ENCODE data around the gene ADNP2.
A peak's percentile ranks its signal among the peaks of the same experiment; 100 is the strongest.
"Not testable (repeated sequence)": the region's sequence is repeated elsewhere in the genome, so short reads cannot be mapped to it uniquely, and the experiment has no call there.

The ADNP2 gene

GRCh38 chr18:80147418-80148325 lies 38.6 kb downstream of the ADNP2 start:
- DNase-seq: peak; percentile 70

GRCh38 chr18:80148326-80149199 lies 39.5 kb downstream of the ADNP2 start:
- no peak for DNase-seq

GRCh38 chr18:80149667-80150066 lies 40.6 kb downstream of the ADNP2 start:
- no peak for DNase-seq

- DNase-seq: no peak
Observed at GRCh38 chr18:80154293-80154692, 45.2 kb downstream of the ADNP2 start.

- no peak for DNase-seq
Observed at GRCh38 chr18:80157708-80158343, 48.8 kb downstream of the ADNP2 start.

- DNase-seq: no peak
Observed at GRCh38 chr18:80158365-80158764, 49.3 kb downstream of the ADNP2 start.

- DNase-seq: no peak
Observed at GRCh38 chr18:80159713-80160636, 50.9 kb downstream of the ADNP2 start.

- no peak for DNase-seq
Observed at GRCh38 chr18:80161781-80162417, 52.8 kb downstream of the ADNP2 start.

- DNase-seq: no peak
Observed at GRCh38 chr18:80163183-80163582, 54.1 kb downstream of the ADNP2 start.

- not testable (repeated sequence) for DNase-seq
Observed at GRCh38 chr18:80164727-80165355, 55.8 kb downstream of the ADNP2 start.

- no peak for DNase-seq
Observed at GRCh38 chr18:80166240-80166639, 57.2 kb downstream of the ADNP2 start.

- DNase-seq: no peak
Observed at GRCh38 chr18:80166725-80167124, 57.7 kb downstream of the ADNP2 start.

- no peak for DNase-seq
Observed at GRCh38 chr18:80167331-80167730, 58.3 kb downstream of the ADNP2 start.

- no peak for DNase-seq
Observed at GRCh38 chr18:80167931-80168330, 58.9 kb downstream of the ADNP2 start.

GRCh38 chr18:80168346-80168745 lies 59.3 kb downstream of the ADNP2 start:
- no peak for DNase-seq

GRCh38 chr18:80168982-80169381 lies 59.9 kb downstream of the ADNP2 start:
- no peak for DNase-seq

GRCh38 chr18:80169607-80170006 lies 60.5 kb downstream of the ADNP2 start:
- DNase-seq: no peak

- no peak for DNase-seq
Observed at GRCh38 chr18:80170395-80171053, 61.5 kb downstream of the ADNP2 start.

- DNase-seq: no peak
Observed at GRCh38 chr18:80171054-80171872, 62.2 kb downstream of the ADNP2 start.

GRCh38 chr18:80172056-80172455 lies 63.0 kb downstream of the ADNP2 start:
- no peak for DNase-seq

Measured in NCI-H1417 treated with DMSO at 0.1 percent for 48 hours (cell line).